Measurements from ENCODE around the gene HSF5. TPM values are rescaled to one million over a fixed set of nuclear protein-coding genes. Genes with fewer than 3 reads are reported as not detected.

Gene HSF5
- polyA plus RNA-seq, 3 donors: 0.19 to 0.36 (median 0.27) TPM

Other genes with a start within 250 kb of the HSF5 start
- gene LPO, start 249.8 kb downstream of the HSF5 start, polyA plus RNA-seq (ENCODE audit: insufficient read length in 3 of 3): under 1 TPM; 0.04 to 0.13 (median 0.09) TPM
- 1 to 10 TPM; 2.7 to 6.9 (median 6.6) TPM for gene MPO, start 207.5 kb downstream of the HSF5 start, polyA plus RNA-seq (ENCODE audit: insufficient read length in 3 of 3)
- gene TSPOAP1, start 159.6 kb downstream of the HSF5 start, polyA plus RNA-seq (ENCODE audit: insufficient read length in 3 of 3): 10 to 100 TPM; 44.2 to 77.0 (median 70.8) TPM
- gene SUPT4H1, start 136.2 kb downstream of the HSF5 start, polyA plus RNA-seq (ENCODE audit: insufficient read length in 3 of 3): 100 to 1,000 TPM; 120 to 137 (median 126) TPM
- gene RNF43, start 70.9 kb downstream of the HSF5 start, polyA plus RNA-seq (ENCODE audit: insufficient read length in 3 of 3): 10 to 100 TPM; 10.7 to 16.9 (median 15.0) TPM
- gene MTMR4, start 26.2 kb upstream of the HSF5 start, polyA plus RNA-seq (ENCODE audit: insufficient read length in 3 of 3): 10 to 100 TPM; 48.1 to 71.7 (median 62.3) TPM
- gene TEX14, start 203.6 kb upstream of the HSF5 start, polyA plus RNA-seq (ENCODE audit: insufficient read length in 3 of 3): 1 to 10 TPM in 2 of 3 donors, under 1 TPM in 1; 0.63 to 1.3 (median 1.2) TPM
- 10 to 100 TPM; 41.6 to 46.8 (median 42.7) TPM for gene RAD51C, start 204.2 kb upstream of the HSF5 start, polyA plus RNA-seq (ENCODE audit: insufficient read length in 3 of 3)

All from renal pelvis (tissue), 3 donors.